Stimulated activated CD4-positive, alpha-beta T cell treated with anti-CD3 and anti-CD28 coated beads, Interleukin-1b, Interleukin-23, amount 100 ng/mL, for 24 hours (primary cell): ENCODE results near the gene FBXO47.

ENCODE experiments used
- DNase-seq, 4 experiments: peaks; one replicate each; pipeline ENCODE4 v3.0.0-alpha.2; 2020; ENCODE audit warnings: low read depth in 4 of 4, low spot score in 1 of 4

FBXO47 gene

GRCh38 chr17:38967290-38967738, at the start of gene FBXO47:
TSS of gene FBXO47 (minus strand) at chr17:38967403. CDS start at chr17:38963025, 4,378 bp downstream.
- DNase-seq, result peak; percentile 44 to 72 (median 59)

DNA sequence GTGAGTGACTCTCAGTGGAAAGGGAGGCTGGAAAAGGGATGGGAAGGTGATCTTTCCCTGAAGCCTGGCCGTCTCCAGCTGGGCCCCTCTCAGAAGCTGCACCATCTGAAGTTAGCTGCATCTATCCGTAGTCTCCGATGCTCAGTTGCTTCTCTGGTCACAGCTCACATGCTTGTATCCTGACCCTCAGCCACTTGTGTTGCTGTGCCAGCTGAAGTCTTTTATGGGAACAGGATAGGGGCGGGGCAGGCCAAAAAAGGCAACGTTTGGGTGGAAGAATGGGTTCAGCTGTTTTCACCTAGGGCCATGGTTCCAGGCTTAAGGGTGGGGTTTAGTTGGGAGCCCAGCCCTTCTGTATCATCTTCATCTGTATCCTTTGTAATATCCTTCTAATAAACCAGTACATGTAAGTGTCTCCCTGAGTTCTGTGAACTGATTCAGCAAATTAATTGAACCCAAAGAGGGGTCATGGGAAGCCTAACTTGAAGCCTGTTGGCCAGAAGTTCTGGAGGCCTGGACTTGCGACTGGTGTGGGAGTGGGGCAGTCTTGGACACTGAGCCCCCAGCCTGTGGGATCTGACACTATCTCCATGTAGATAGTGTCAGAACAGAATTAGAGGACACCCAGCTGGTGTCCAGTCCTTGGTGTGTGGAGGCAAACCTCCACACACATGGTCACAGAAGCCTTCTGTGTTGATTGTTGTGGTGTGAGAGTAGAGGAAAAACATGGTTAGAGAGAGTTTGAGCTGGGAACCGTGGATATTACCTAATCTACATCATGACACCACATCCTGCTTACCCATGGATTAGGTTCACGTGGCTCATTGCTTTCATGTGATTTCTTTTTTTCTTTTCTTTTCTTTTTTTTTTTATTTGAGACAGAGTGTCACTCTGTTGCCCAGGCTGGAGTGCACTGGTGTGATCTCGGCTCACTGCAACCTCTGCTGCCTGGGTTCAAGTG, 49.3 kb upstream of the FBXO47 start:
- no peak for DNase-seq

DNA sequence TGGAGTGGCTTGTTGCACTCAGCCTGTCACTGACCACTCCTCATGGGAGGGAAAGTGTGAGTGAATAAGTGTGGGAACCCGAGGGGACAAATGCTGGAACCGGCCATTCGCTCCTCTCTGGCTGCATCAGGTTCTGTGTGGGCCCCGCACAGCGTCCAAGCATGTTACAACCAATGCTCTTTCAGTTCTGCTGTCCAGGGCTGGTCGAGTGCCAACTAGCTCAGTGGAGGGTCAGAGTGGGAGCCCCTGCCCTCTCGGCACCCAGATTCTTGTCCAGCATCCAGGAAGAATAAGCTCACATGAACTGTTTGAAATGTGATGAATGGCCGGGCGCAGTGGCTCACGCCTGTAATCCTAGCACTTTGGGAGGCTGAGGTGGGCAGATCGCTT, 48.3 kb upstream of the FBXO47 start:
- DNase-seq, result no peak

GRCh38 chr17:39014795-39015545, 47.8 kb upstream of the FBXO47 start:
- DNase-seq, result no peak

- no peak for DNase-seq
Measured at GRCh38 chr17:39014044-39014794, 47.0 kb upstream of the FBXO47 start.

- DNase-seq, result no peak
Measured at GRCh38 chr17:39012725-39013124, 45.5 kb upstream of the FBXO47 start.

DNA sequence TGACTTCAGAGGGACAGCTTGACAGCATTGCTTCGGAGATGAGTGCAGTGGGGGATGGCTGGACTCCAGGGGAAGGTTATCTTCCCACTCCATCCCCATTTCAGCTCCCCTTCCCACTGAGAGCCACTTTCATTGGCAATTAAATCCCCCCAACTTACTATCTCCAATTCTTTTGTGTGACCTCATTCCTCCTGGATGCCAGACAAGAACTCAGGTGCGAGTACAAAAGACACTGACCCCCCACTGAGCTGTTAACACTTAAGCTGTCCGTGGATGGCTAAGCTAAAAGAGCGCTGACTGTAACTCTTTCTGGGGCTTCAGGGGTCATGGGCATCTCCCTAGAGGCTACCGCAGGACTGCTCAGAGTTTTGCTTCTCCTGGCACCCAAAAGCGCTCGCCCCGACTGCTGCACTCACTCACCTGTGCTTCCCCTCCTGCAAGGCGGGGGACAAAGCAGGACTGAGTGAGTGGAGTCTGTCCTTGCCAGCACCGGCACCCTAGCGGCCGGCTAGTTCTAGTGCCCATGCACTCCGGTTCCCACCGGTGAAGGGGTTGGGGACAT, 44.8 kb upstream of the FBXO47 start:
- DNase-seq, result no peak

GRCh38 chr17:39009581-39010001, 42.4 kb upstream of the FBXO47 start:
- no peak for DNase-seq

DNA sequence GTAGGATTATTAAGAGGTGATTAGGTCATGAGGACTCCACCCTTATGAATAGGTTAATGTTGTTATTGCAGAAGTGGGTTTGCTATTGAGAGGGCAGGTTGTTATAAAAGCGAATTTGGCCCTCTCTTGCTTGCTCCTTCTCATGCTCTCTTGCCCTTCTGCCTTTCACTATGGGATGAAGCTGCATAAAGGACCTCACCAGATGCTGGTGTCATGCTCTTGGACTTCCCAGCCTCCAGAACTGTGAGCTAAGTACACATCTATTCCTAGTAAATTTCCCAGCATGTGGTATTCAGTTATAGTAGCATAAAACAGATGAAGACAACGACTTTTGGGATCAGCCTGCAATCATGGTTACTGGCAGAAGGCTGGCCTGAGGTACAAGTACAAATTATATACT, 41.4 kb upstream of the FBXO47 start:
- no peak for DNase-seq

GRCh38 chr17:39002991-39003715, 36.0 kb upstream of the FBXO47 start:
- peak in 2 of 4 experiments; percentile 15 to 16 for DNase-seq

DNA sequence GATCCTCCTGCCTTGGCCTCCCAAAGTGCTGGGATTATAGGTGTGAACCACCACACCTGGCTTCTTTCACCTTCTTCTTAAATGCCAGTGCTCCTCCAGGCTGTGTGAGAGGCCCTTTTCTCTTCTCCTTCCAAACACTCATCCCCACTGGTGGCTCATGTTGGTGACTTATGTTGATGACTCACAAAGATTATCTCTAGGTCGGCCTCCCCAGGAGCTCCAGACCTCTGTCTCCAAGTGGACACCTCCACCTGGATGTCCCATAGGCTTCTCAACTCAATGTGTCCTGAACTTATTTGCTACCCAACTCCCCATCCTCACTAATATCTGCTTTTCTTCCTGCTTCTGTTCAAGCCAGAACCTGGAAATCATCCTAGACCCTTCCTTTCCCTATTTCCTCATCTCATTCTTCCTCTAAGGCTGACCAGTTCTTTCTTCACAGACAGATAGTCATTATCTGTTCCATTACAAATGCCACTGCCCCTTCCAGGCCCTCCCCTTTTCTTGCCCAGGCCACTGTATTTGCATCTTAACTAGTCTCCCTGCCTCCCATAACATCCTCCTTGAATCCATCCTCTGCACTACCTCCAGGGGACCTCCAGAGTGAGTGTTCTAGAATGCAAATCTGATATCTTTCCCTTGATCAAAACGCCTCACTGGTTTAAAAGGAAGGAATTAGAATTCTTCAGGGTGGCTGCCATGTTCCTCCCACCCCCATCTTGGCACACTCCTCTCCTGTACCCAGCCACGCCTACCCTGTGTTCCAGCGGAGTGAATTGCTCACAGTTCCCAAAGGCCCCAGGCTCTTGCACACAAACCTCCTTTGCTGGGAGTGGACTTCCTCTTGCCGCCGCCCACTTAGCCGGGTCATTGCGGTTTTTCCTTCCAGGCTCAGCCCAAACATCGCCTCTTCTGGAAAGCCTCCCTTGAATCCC, 34.8 kb upstream of the FBXO47 start:
- no peak for DNase-seq

DNA sequence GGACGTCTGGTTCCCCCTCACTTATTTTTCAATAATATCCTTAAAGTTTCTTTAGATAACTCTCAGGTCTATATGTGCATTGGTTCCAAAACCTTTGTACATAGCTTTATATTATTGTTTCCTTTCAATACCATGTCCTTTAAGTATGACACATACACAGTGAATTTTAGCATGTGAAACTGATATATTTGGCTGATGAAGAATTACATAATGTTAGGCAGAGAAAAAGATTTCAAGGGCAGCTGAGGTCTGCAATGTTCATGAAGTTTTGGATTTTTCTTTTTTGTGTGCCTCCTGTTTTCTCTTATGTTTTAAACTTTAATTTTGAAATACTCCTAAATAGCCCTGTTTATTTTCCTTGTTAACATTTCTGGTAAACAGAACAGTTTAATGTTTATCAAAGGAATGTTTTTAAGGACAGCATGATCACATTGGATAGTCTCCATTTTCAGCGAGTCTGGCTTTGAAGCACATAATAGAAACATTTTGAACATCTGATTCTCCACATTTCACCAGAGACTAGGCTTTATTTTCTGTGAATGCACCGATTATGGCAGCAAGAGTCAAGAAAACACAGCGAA, 32.9 kb upstream of the FBXO47 start:
- DNase-seq, result no peak

GRCh38 chr17:38996660-38997337, 29.6 kb upstream of the FBXO47 start:
- DNase-seq, result no peak

GRCh38 chr17:38994026-38994425, 26.8 kb upstream of the FBXO47 start:
- no peak for DNase-seq

- no peak for DNase-seq
Measured at GRCh38 chr17:38984666-38985065, 17.5 kb upstream of the FBXO47 start.

DNA sequence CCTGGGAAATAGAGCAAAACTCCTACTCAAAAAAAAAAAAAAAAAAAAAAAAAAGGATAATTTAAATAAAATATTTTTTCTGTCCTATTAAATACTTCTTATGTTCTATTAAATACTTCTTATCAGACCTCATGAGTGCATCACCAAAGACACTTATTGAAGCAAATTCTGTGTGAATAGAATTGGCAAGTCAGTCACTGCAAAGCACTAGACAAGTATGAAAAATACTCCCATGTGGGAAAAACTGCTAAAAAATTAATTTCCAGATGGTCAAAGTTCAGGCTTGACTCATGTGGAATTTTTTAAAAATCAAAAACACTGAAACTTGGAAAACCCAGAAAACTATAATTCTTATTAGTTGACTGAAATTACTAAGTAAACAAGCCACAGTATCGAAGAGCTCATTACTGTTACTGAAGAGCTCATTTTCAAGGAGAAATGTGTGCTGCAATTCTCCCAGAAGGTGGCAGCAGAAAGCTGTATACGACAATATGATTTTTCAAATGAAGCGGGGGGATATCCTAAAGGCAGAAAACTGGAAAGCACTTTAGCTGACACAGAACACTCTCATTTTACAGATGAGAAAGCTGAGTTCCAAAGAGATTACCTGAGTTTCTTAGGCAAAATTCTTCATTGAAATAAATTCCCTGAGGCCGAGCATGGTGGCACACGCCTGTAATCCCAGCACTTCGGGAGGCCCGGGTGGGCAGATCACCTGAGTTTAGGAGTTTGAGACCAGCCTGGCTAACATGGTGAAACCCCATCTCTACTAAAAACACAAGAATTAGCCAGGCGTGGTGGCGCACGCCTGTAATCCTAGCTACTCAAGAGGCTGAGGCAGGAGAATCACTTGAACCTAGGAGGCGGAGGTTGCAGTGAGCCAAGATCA, 15.9 kb upstream of the FBXO47 start:
- peak in 1 of 4 experiments; percentile 22 for DNase-seq

GRCh38 chr17:38981636-38982035, 14.4 kb upstream of the FBXO47 start:
- DNase-seq, result no peak
